WTC11 (cell line): ENCODE results near the gene MCRIP2. TPM values are rescaled to one million over a fixed set of nuclear protein-coding genes. Genes with fewer than 3 reads are reported as not detected.
A peak's percentile ranks its signal among the peaks of the same experiment; 100 is the strongest.

Experiments used
- ATF3 ChIP-seq: sonication (generic); formaldehyde crosslinking; conservative IDR thresholded peaks from 2 replicates; pipeline ENCODE4 v1.8.1; 2022; ENCODE audit warnings: mild to moderate bottlenecking, missing genetic modification reagents
- CTCF ChIP-seq: fragments of 200-600 bp; IDR thresholded peaks from 2 replicates; pipeline ENCODE4 v1.8.0; 2022; ENCODE audit warnings: antibody characterized with exemption
- GRHL2 ChIP-seq: fragments of 250-450 bp; sonication (Bioruptor Pico); IDR thresholded peaks from 2 replicates; pipeline ENCODE4 v1.8.0; 2022; ENCODE audit warnings: mild to moderate bottlenecking, moderate library complexity; ENCODE audit not compliant: insufficient replicate concordance, severe bottlenecking
- IRF2 ChIP-seq: sonication (generic); formaldehyde crosslinking; IDR thresholded peaks from 2 replicates; pipeline ENCODE4 v1.8.0; 2022; ENCODE audit warnings: low read depth, missing genetic modification reagents, borderline replicate concordance
- MLX ChIP-seq: sonication (generic); formaldehyde crosslinking; IDR thresholded peaks from 2 replicates; pipeline ENCODE4 v1.8.1; 2023; ENCODE audit warnings: mild to moderate bottlenecking, missing genetic modification reagents, moderate library complexity
- MXD4 ChIP-seq: fragments of 250-450 bp; sonication (Bioruptor Pico); IDR thresholded peaks from 2 replicates; pipeline ENCODE4 v1.8.0; 2021; ENCODE audit warnings: mild to moderate bottlenecking, moderate library complexity, borderline replicate concordance
- ZMAT4 ChIP-seq: fragments of 250-450 bp; sonication (Bioruptor Pico); IDR thresholded peaks from 2 replicates; pipeline ENCODE4 v1.9.0; 2021; ENCODE audit warnings: mild to moderate bottlenecking
- ZSCAN18 ChIP-seq: fragments of 250-450 bp; sonication (Bioruptor Pico); IDR thresholded peaks from 2 replicates; pipeline ENCODE4 v2.1.2; 2022; ENCODE audit warnings: mild to moderate bottlenecking, moderate library complexity
- total RNA-seq: library from RNA; stranded (reverse); gene quantifications from 3 replicates; pipeline ENCODE4 v1.2.3, GENCODE V29; 2021

The MCRIP2 gene
- total RNA-seq, 1 experiment from 2014 or later = 63.3 TPM

GRCh38 chr16:695355-696089 lies 53.9 kb downstream of the MCRIP2 start (continued):
- 0 out of 2 replicates have a peak, but pooled peaks have one; percentile 48 for TF ChIP-seq ATF3 (CRISPR knock-in tag)
- no peak for TF ChIP-seq CTCF
- no peak for TF ChIP-seq GRHL2 (CRISPR knock-in tag)
- no peak for TF ChIP-seq ZSCAN18 (CRISPR knock-in tag)
- TF ChIP-seq IRF2 = no peak
- TF ChIP-seq MXD4 (CRISPR knock-in tag) = no peak
- no peak for TF ChIP-seq MLX (CRISPR knock-in tag)
- TF ChIP-seq ZMAT4 (CRISPR knock-in tag) = no peak

Other genes starting within 250 kb of the MCRIP2 start
- 467 to 550 TPM (median 535 TPM) in 3 replicates for gene NME4, start 244.6 kb upstream of the MCRIP2 start, total RNA-seq
- 37.8 to 43.6 TPM (median 40.7 TPM) in 3 replicates for gene DECR2, start 239.9 kb upstream of the MCRIP2 start, total RNA-seq
- 37.1 to 38.6 TPM (median 37.9 TPM) in 3 replicates for gene RAB11FIP3, start 216.2 kb upstream of the MCRIP2 start, total RNA-seq
- gene CAPN15, start 114.1 kb upstream of the MCRIP2 start, total RNA-seq = 89.3 to 110 TPM (median 93.8 TPM) in 3 replicates
- 0.72 to 1.1 TPM (median 0.94 TPM) in 3 replicates for gene PRR35, start 81.4 kb upstream of the MCRIP2 start, total RNA-seq
- 0.76 to 0.92 TPM (median 0.87 TPM) in 3 replicates for gene NHLRC4, start 74.8 kb upstream of the MCRIP2 start, total RNA-seq
- gene PIGQ, start 71.9 kb upstream of the MCRIP2 start, total RNA-seq = 57.7 to 63.7 TPM (median 60.8 TPM) in 3 replicates
- gene RAB40C, start 51.8 kb upstream of the MCRIP2 start, total RNA-seq = 22.5 to 28.0 TPM (median 26.2 TPM) in 3 replicates
- 12.3 to 18.6 TPM (median 17.3 TPM) in 3 replicates for gene WFIKKN1, start 10.8 kb upstream of the MCRIP2 start, total RNA-seq
- gene METTL26, start 5.5 kb upstream of the MCRIP2 start, total RNA-seq = 115 to 121 TPM (median 115 TPM) in 3 replicates
- gene WDR90, start 7.5 kb downstream of the MCRIP2 start, total RNA-seq = 66.2 to 75.8 TPM (median 69.6 TPM) in 3 replicates
- 245 to 285 TPM (median 250 TPM) in 3 replicates for gene RHOT2, start 26.3 kb downstream of the MCRIP2 start, total RNA-seq
- 6.7 to 8.2 TPM (median 6.7 TPM) in 3 replicates for gene RHBDL1, start 33.8 kb downstream of the MCRIP2 start, total RNA-seq
- 79.0 to 88.2 TPM (median 85.8 TPM) in 3 replicates for gene STUB1, start 38.6 kb downstream of the MCRIP2 start, total RNA-seq
- 59.6 to 63.4 TPM (median 61.2 TPM) in 3 replicates for gene JMJD8, start 42.5 kb downstream of the MCRIP2 start, total RNA-seq
- 25.5 to 28.2 TPM (median 26.3 TPM) in 3 replicates for gene WDR24, start 48.6 kb downstream of the MCRIP2 start, total RNA-seq
- gene FBXL16, start 64.0 kb downstream of the MCRIP2 start, total RNA-seq = 22.7 to 28.6 TPM (median 27.3 TPM) in 3 replicates
- 30.9 to 64.3 TPM (median 61.4 TPM) in 3 replicates for gene METRN, start 73.3 kb downstream of the MCRIP2 start, total RNA-seq
- 40.6 to 43.1 TPM (median 43.0 TPM) in 3 replicates for gene ANTKMT, start 79.3 kb downstream of the MCRIP2 start, total RNA-seq
- 19.4 to 20.8 TPM (median 20.2 TPM) in 3 replicates for gene CCDC78, start 84.6 kb downstream of the MCRIP2 start, total RNA-seq
- gene HAGHL, start 85.3 kb downstream of the MCRIP2 start, total RNA-seq = 38.4 to 41.7 TPM (median 39.4 TPM) in 3 replicates
- 32.8 to 50.9 TPM (median 32.8 TPM) in 3 replicates for gene CIAO3, start 99.2 kb downstream of the MCRIP2 start, total RNA-seq
- 0.20 to 0.55 TPM (median 0.46 TPM) in 3 replicates for gene MSLN, start 118.9 kb downstream of the MCRIP2 start, total RNA-seq
- gene RPUSD1, start 146.6 kb downstream of the MCRIP2 start, total RNA-seq = 35.0 to 45.1 TPM (median 36.6 TPM) in 3 replicates
- 177 to 183 TPM (median 181 TPM) in 3 replicates for gene CHTF18, start 146.8 kb downstream of the MCRIP2 start, total RNA-seq
- 0.34 TPM in 1 of 3 replicates, not detected in the others for gene GNG13, start 158.9 kb downstream of the MCRIP2 start, total RNA-seq